ENCODE measurements around the gene SHC2. TPM values are rescaled to one million over a fixed set of nuclear protein-coding genes. Genes with fewer than 3 reads are reported as not detected.

The SHC2 gene
- total and polyA plus RNA-seq, 8 donors = 16.0 to 34.5 (median 20.2) TPM

DNA sequence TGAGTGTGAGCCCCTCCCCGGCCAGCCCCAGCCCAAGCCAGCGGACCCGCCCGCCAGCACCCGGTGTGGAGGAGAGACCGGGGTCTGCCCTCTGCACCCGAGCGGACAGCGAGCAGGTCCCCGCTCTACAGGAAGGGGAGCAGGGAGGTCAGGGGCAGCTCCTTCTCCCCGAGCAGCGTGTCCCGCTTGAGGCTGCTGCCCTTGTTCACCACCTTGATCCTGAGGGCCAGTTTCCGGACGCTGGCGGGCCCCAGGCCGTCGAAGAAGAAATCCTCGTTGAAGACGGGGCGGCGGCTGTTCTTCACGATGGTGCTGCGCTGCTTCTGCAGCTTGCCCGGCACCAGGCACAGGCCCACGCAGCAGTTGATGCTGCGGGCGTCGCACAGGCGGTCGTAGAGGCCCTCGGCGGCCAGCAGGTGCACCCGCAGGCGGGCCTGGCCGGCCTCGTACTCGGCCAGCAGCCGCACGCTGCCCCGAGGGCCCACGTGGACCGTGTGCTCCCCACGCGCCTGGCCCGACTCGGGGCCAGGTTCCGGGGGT lies 53.8 kb downstream of the SHC2 start:
- DNase-seq (peak in 1 of 4 donors; percentile 76), ATAC-seq (no peak)
- TF ChIP-seq, protein P1, sequence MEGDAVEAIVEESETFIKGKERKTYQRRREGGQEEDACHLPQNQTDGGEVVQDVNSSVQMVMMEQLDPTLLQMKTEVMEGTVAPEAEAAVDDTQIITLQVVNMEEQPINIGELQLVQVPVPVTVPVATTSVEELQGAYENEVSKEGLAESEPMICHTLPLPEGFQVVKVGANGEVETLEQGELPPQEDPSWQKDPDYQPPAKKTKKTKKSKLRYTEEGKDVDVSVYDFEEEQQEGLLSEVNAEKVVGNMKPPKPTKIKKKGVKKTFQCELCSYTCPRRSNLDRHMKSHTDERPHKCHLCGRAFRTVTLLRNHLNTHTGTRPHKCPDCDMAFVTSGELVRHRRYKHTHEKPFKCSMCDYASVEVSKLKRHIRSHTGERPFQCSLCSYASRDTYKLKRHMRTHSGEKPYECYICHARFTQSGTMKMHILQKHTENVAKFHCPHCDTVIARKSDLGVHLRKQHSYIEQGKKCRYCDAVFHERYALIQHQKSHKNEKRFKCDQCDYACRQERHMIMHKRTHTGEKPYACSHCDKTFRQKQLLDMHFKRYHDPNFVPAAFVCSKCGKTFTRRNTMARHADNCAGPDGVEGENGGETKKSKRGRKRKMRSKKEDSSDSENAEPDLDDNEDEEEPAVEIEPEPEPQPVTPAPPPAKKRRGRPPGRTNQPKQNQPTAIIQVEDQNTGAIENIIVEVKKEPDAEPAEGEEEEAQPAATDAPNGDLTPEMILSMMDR (IDR thresholded peaks at IDR 0.05) = no peak
- intact Hi-C loops (cut with DNase I) = no loop called here
- no peaks in the 10 kb centered on the region for H3K9me3 ChIP-seq
- peaks cover 6 to 16% of the 10 kb centered on the region in 2 donors for H3K4me1 ChIP-seq
- H3K27ac ChIP-seq = no peak overlapping the region
- H3K27me3 ChIP-seq = peaks cover 25 to 86% of the 10 kb centered on the region in 2 donors
- no peak overlapping the region for H3K4me3 ChIP-seq
- H3K36me3 ChIP-seq = no peaks in the 10 kb centered on the region

DNA sequence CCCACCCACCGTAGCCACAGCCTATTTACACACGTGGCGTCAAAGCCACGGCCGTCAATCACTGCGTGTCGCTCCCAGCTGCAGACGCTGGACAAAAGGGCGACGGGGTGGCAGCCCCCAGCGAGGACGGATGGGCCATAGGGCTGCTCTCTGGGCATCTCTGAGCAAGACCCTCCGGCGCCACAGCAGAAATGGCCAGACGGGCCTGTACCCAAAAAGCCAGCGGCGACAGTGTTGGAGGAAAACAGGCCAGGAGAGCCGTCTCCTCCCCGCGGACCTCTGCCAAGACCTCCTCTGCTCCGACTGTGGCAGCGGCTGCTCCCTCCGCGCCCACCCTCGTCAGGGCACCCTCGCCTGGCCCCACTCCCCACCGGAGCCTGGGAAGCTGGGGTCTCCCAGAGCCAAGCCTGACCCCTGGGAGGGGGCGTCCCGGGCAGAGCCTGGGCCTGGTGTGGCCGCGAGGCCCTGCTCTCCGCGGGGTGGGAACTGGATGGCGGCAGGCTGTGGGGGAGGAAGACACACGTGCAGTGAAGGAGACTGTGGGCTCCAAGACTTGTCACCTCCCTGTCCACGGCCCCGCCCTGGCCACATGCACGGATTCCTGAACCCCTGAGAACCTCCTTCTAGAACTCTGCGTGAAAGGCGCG lies 54.6 kb downstream of the SHC2 start:
- H3K27me3 ChIP-seq = peaks cover 25 to 86% of the 10 kb centered on the region in 2 donors
- ATAC-seq (no peak), DNase-seq (peak in 2 of 4 donors; percentile 28 to 66)
- no peak overlapping the region for H3K4me3 ChIP-seq
- H3K36me3 ChIP-seq = no peaks in the 10 kb centered on the region
- TF ChIP-seq, protein P1 (IDR thresholded peaks at IDR 0.05) = no peak
- H3K9me3 ChIP-seq = no peaks in the 10 kb centered on the region
- intact Hi-C loops (cut with DNase I) = no loop called here
- H3K4me1 ChIP-seq = peaks cover 6 to 16% of the 10 kb centered on the region in 2 donors
- H3K27ac ChIP-seq = no peak overlapping the region

DNA sequence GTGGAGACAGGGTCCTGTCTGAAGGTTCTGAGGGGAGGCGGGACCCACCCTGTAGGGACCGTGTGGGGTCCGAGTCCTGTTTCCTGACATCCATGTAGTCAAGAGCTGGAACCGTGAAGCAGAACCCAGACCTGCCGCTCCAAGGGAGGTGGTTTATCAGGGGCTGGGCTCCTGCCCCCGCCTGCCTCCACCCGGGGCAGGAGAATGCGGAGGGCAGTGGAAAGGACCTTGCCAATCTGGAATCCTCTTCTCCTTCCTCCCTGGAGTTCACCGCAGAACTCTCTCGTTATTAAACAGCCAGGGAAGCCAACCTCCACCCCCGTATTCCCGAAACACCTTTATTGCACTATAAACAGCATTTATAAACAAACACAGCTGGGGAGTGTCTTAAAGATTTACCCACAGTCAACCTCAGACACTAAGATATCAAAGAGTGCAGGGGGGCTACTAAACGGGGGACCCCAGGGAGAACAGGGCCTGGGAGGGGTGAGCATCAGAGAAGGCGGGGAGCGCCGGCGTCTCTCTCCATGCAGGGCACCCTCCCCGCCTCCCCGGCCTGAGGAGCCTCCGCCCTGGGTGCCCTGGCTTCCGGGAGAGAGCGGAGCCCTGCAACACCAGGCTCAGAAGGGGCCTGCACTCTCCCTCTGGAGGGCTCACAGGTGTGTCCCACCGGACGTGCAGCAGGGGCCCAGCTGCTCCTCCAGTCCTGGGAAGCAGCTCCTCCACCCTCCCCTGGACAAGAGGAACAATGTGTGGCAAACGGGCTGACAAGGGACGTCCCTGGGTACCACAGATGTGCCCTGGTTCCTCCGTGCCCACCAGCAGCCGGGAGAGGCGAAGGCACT lies 55.5 kb downstream of the SHC2 start:
- H3K27me3 ChIP-seq = peaks cover 25 to 84% of the 10 kb centered on the region in 2 donors

DNA sequence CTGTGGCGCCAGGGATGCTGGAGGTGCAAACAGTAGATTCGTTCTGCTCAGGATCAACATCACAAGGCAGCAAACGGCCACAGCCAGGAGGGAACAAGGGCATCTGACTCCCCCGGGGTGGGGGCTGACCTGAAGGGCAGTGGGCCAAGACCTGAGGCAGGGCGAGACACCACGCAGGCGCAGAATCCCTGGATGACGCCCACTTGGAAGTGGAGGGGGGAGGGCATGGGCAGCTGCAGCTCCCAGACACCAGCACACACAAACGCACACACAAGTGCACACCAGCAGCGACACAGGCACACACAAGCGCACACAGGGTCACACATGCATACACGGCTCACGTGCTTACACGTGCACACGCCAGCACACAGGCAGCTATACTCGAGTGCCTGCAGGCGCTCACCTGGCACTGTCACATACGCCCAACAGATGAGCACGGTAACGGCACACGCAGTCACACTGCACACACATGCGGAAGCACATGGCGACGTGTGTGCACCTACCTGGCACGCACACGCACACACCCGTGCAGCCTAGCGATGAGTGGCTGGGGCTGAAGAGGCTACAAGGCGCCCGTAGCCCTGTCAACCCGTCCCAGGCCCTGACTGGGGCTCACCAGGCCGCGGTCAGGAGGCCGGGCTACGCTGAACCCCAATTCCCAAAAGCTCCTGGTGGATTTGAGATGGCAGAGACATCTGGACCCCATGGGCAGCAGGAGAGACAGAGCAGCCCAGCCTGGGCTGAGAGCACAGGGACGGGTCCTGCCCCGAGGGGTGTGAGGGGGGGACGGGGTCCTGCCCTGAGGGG lies 57.4 kb downstream of the SHC2 start:
- TF ChIP-seq, protein P1 (IDR thresholded peaks at IDR 0.05) = no peak
- DNase-seq (peak in 2 of 4 donors; percentile 25 to 61), ATAC-seq (no peak)
- Histone ChIP-seq H3K4me1 (peaks cover under 1 to 1% of the 10 kb centered on the region in 2 donors), H3K36me3 (no peaks in the 10 kb centered on the region), H3K27ac (no peak overlapping the region), H3K9me3 (peaks cover 0 to 3% of the 10 kb centered on the region in 2 donors), H3K4me3 (no peak overlapping the region), H3K27me3 (peaks cover 13 to 65% of the 10 kb centered on the region in 2 donors)
- intact Hi-C loops (cut with DNase I) = no loop called here

More for the DNA sequence above, 55.5 kb downstream of the SHC2 start:
- H3K4me1 ChIP-seq = peaks cover 6 to 16% of the 10 kb centered on the region in 2 donors
- no peaks in the 10 kb centered on the region for H3K36me3 ChIP-seq
- DNase-seq = peak in 2 of 4 donors; percentile 24 to 67
- H3K27ac ChIP-seq = no peak overlapping the region
- ATAC-seq = peak; percentile 10
- intact Hi-C loops (cut with DNase I) = no loop called here
- TF ChIP-seq, protein P1 (IDR thresholded peaks at IDR 0.05) = no peak
- H3K4me3 ChIP-seq = no peak overlapping the region
- H3K9me3 ChIP-seq = no peaks in the 10 kb centered on the region
